Vagina (tissue), 2 donors: ENCODE measurements around the gene PSMB1.

Source experiments
- POLR2A ChIP-seq, 2 donors: fragments of 450-650 bp; IDR thresholded peaks; one replicate each; pipeline ENCODE4 v1.6.1; 2017; ENCODE audit warnings: antibody characterized with exemption in 2 of 2, mild to moderate bottlenecking in 2 of 2, moderate library complexity in 2 of 2
- POLR2AphosphoS5 ChIP-seq, 2 donors: sonication (generic); formaldehyde crosslinking; IDR thresholded peaks; one replicate each; pipeline ENCODE4 v1.9.0; 2017; ENCODE audit warnings: antibody characterized with exemption in 2 of 2, mild to moderate bottlenecking in 2 of 2, low read depth in 1 of 2; ENCODE audit not compliant: insufficient read depth in 1 of 2
- TF ChIP-seq, protein P1 (sequence below), 3 experiments: fragments of 450-650 bp in 2 of 3; fragments of 200-600 bp in 1 of 3; sonication (generic) in 1 of 3; IDR thresholded peaks; one replicate each; pipeline ENCODE4 v1.5.1; 2017 to 2019; ENCODE audit warnings: antibody characterized with exemption in 3 of 3, mild to moderate bottlenecking in 2 of 3, moderate library complexity in 2 of 3

DNA sequence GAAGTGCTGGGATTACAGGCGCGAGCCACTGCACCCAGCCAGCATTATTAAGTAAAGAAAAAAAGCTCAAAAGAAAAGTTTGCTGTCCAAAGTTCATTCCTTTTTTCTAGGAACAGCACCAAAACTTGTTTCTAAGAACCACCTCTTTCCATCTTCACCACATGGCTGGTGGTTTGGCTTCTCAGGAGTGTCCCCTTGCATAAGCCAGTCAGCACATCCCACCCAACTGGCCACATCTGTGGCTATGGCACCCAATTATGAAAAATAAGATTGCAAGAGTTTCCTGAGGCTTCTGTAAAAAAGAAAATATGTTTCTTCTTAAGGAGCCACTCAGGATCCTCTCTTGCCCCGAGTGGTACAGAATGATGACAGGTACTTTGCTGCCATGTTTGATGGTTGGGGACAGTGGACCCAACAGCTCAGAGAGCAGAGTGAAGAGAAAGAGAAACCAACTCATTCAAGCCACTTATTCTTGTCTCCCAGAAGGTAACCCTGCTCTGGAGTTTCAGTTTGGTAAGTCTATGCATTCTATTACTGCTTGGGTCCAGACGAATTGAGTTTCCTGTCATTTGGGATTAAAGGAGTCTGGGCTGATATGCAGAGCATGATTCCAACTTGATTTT, 65.3 kb downstream of the PSMB1 start:
- TF ChIP-seq, protein P1, sequence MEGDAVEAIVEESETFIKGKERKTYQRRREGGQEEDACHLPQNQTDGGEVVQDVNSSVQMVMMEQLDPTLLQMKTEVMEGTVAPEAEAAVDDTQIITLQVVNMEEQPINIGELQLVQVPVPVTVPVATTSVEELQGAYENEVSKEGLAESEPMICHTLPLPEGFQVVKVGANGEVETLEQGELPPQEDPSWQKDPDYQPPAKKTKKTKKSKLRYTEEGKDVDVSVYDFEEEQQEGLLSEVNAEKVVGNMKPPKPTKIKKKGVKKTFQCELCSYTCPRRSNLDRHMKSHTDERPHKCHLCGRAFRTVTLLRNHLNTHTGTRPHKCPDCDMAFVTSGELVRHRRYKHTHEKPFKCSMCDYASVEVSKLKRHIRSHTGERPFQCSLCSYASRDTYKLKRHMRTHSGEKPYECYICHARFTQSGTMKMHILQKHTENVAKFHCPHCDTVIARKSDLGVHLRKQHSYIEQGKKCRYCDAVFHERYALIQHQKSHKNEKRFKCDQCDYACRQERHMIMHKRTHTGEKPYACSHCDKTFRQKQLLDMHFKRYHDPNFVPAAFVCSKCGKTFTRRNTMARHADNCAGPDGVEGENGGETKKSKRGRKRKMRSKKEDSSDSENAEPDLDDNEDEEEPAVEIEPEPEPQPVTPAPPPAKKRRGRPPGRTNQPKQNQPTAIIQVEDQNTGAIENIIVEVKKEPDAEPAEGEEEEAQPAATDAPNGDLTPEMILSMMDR (IDR thresholded peaks at IDR 0.05) = no peak
- TF ChIP-seq POLR2AphosphoS5 (IDR thresholded peaks at IDR 0.05; ENCODE audit: insufficient read depth in 1 of 2, low read depth in 1 of 2) (no peak), POLR2A (IDR thresholded peaks at IDR 0.05) (no peak)
